Right lobe of liver (tissue), 6 donors: Measurements from ENCODE around the gene CPED1. TPM values are rescaled to one million over a fixed set of nuclear protein-coding genes. Genes with fewer than 3 reads are reported as not detected.
"Not testable (repeated sequence)": the region's sequence is repeated elsewhere in the genome, so short reads cannot be mapped to it uniquely, and the experiment has no call there.

Experiments used
- ATAC-seq, 4 donors: fragments of 200-7000 bp; cut with Tn5 transposase; one replicate each; pipeline ENCODE4 v1.9.1; 2020; ENCODE audit warnings: mild to moderate bottlenecking in 4 of 4, moderate library complexity in 4 of 4
- DNase-seq, 3 donors: peaks; one replicate each; pipeline ENCODE4 v3.0.0-alpha.2; 2020
- H3K27ac ChIP-seq, 3 donors: fragments of 200-600 bp; one replicate each; pipeline ENCODE4 v1.8.0; 2022
- H3K27me3 ChIP-seq, 2 donors: fragments of 200-600 bp; one replicate each; pipeline ENCODE4 v1.8.0; 2022
- H3K36me3 ChIP-seq, 4 donors: fragments of 200-600 bp; sonication (generic) in 1 of 4; one replicate each; pipeline versions ENCODE4 v1.5.1 to v1.8.0; 2017 to 2022; ENCODE audit warnings: control low read depth in 1 of 4
- H3K4me1 ChIP-seq, 4 donors: fragments of 200-600 bp; sonication (generic) in 1 of 4; one replicate each; pipeline versions ENCODE4 v1.5.1 to v1.8.0; 2017 to 2022; ENCODE audit warnings: control low read depth in 1 of 4
- H3K4me3 ChIP-seq, 3 donors: fragments of 200-600 bp; one replicate each; pipeline ENCODE4 v1.8.0; 2022
- H3K9me3 ChIP-seq, 4 donors: fragments of 200-600 bp; sonication (generic) in 1 of 4; one replicate each; pipeline versions ENCODE4 v1.5.1 to v1.8.0; 2017 to 2022; ENCODE audit warnings: control low read depth in 1 of 4
- POLR2A ChIP-seq: fragments of 450-650 bp; IDR thresholded peaks from one replicate; pipeline ENCODE4 v1.6.1; 2017; ENCODE audit warnings: antibody characterized with exemption, mild to moderate bottlenecking
- WGBS: methylation state at CpG from one replicate; pipeline ENCODE4 v1.1.6; 2018; ENCODE audit warnings: low coverage, low lambda C conversion rate; ENCODE audit not compliant: insufficient coverage; ENCODE audit errors: missing lambda C conversion rate; 5-methylcytosine and 5-hydroxymethylcytosine counted together
- intact Hi-C, 2 donors: fragments of 100-400 bp; cut with DNase I; formaldehyde crosslinking; loops; one replicate each; pipeline versions ENCODE4 v1.11.2 to v1.14.1; 2022
- total RNA-seq, 6 experiments: library from RNA; depleted of rRNA in 2 of 6; stranded (reverse); fragments of >200 nt in 2 of 6; fragmentation: NEBNext Ultra II Directional in 3 of 6; extraction: Animal tissue kit (Norgen Biotek cat#: 25700) in 3 of 6; gene quantifications; one replicate each; pipeline versions ENCODE4 v1.1.0 to v1.2.4, GENCODE V29; 2016 to 2023
- TF ChIP-seq, protein P1 (sequence below), 4 donors: fragments of 200-600 bp in 3 of 4; fragments of 450-650 bp in 1 of 4; IDR thresholded peaks; one replicate each; pipeline versions ENCODE4 v1.5.1 to v1.8.0; 2016 to 2022; ENCODE audit warnings: antibody characterized with exemption in 4 of 4, mild to moderate bottlenecking in 2 of 4
- donor health status: DM: no; HTN: yes; CAD: no.
- donor health status: DM: no; HTN: no; CAD: no.
- donor health status: DM: no; HTN: no; CAD: no.
- donor health status: DM: no; HTN: yes; CAD: no.
- donor health status: DM: no; HTN: yes; CAD: no.

Gene CPED1
- total RNA-seq, 6 experiments from 2014 or later, result 24.3 to 45.8 (median 34.9) TPM

DNA sequence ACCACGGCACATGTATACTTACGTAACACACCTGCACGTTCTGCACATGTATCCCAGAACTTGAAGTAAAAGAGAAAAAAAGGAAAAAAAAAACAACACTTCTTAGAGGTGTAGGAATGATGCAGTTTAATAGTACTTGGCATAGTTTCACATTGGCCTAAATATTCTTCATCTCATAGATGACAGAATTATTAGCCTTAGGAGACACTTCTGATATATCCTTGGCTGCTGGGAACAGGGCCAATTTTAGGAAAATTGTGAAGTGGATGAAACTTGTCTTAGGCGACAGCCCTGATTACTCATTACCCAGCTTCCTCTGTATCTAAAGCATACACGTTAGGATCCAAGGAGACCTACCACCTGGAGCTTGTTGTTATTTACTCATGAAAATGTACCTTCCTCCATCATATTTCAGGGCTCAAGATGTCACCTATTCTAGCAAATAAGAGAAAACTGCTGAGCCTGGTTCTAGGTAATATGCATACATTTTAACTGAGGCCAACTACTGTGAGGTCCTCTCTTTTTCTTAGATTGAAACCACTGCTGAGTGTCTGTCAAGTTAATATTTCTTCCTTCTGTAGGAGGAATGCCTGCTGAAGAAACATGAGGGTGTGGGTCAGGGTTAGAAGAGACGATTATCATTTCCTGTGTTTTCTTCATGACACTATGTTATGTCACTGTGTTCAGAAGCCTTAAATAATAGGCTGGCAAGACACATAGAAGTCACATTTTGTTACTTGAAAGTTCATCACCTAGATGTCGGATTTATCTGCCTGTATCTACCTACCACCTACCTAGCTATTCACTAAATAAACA is 44.3 kb downstream of the CPED1 start:
- intact Hi-C loops, result no loop called here
- DNase-seq (no peak), ATAC-seq (peak; percentile 29 to 48 (median 36))
- TF ChIP-seq POLR2A, result no peak
- TF ChIP-seq, protein P1, sequence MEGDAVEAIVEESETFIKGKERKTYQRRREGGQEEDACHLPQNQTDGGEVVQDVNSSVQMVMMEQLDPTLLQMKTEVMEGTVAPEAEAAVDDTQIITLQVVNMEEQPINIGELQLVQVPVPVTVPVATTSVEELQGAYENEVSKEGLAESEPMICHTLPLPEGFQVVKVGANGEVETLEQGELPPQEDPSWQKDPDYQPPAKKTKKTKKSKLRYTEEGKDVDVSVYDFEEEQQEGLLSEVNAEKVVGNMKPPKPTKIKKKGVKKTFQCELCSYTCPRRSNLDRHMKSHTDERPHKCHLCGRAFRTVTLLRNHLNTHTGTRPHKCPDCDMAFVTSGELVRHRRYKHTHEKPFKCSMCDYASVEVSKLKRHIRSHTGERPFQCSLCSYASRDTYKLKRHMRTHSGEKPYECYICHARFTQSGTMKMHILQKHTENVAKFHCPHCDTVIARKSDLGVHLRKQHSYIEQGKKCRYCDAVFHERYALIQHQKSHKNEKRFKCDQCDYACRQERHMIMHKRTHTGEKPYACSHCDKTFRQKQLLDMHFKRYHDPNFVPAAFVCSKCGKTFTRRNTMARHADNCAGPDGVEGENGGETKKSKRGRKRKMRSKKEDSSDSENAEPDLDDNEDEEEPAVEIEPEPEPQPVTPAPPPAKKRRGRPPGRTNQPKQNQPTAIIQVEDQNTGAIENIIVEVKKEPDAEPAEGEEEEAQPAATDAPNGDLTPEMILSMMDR (IDR thresholded peaks at IDR 0.05), result no peak
- Histone ChIP-seq H3K9me3 (no peaks in the 10 kb centered on the region), H3K4me3 (no peak overlapping the region), H3K27ac (no peak overlapping the region), H3K27me3 (no peaks in the 10 kb centered on the region), H3K4me1 (peaks cover 0 to 4% (median 0%) of the 10 kb centered on the region in 4 donors), H3K36me3 (no peaks in the 10 kb centered on the region)
- WGBS, result 60% methylated on average over 7 of the region's 7 CpGs

DNA sequence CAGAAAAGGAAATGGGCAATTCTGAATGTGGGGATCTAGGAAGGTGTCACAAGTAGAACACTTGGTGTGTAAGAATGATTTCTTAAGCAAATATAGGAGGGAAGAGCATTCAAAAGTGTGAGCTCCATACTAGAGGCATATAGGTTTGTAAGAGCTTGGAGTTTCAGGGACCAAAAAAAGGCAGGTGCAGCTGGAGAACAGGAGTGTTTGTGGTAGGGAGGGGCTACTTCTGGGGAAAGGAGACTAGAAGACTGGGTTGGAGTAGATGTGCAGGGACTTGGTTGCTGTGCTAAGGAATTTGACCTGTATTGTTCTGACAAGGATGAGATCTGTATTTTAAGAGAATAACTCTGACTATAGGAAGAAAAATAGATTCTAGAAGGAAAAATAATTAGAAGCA is 46.4 kb downstream of the CPED1 start:
- Histone ChIP-seq H3K9me3 (no peaks in the 10 kb centered on the region), H3K36me3 (no peaks in the 10 kb centered on the region), H3K27ac (no peak overlapping the region), H3K27me3 (no peaks in the 10 kb centered on the region), H3K4me1 (peaks cover 0 to 4% (median 0%) of the 10 kb centered on the region in 4 donors), H3K4me3 (no peak overlapping the region)
- DNase-seq, result no peak
- TF ChIP-seq, protein P1 (IDR thresholded peaks at IDR 0.05), result no peak
- intact Hi-C loops, result no loop called here
- ATAC-seq, result no peak

DNA sequence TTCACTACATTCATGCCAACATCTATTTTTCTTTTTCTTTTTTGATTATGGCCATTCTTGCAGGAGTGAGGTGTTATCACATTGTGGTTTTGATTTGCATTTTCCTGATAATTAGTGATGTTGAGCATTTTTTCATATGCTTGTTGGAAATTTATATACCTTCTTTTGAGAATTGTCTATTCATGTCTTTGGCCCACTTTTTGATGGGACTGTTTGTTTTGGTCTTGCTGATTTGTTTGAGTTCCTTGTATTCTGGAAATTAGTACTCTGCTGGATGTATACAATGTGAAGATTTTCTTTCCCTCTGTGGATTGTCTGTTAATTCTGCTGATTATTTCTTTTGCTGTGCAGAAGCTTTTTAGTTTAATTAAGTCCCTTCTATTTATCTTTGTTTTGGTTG is 48.3 kb downstream of the CPED1 start:
- H3K27ac ChIP-seq, intact Hi-C loops, ATAC-seq, H3K27me3 ChIP-seq, DNase-seq, H3K36me3 ChIP-seq, H3K4me3 ChIP-seq, H3K9me3 ChIP-seq, H3K4me1 ChIP-seq: not testable (repeated sequence)

DNA sequence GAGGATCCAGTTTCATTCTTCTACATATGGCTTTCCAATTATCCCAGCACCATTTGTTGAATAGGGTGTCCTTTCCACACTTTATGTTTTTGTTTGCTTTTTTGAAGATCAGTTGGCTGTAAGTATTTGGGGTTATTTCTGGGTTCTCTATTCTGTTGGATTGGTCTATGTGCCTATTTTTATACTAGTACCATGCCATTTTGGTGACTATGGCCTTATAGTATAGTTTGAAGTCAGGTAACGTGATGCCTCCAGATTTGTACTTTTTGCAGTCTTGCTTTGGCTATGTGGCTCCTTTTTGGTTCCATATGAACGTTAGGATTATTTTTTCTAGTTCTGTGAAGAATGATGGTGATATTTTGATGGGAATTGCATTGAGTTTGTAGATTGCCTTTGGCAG is 48.8 kb downstream of the CPED1 start:
- DNase-seq, ATAC-seq, H3K4me1 ChIP-seq, H3K9me3 ChIP-seq, H3K27ac ChIP-seq, H3K27me3 ChIP-seq, intact Hi-C loops, H3K4me3 ChIP-seq, H3K36me3 ChIP-seq: not testable (repeated sequence)
- 74% methylated on average over 2 of the region's 2 CpGs for WGBS

DNA sequence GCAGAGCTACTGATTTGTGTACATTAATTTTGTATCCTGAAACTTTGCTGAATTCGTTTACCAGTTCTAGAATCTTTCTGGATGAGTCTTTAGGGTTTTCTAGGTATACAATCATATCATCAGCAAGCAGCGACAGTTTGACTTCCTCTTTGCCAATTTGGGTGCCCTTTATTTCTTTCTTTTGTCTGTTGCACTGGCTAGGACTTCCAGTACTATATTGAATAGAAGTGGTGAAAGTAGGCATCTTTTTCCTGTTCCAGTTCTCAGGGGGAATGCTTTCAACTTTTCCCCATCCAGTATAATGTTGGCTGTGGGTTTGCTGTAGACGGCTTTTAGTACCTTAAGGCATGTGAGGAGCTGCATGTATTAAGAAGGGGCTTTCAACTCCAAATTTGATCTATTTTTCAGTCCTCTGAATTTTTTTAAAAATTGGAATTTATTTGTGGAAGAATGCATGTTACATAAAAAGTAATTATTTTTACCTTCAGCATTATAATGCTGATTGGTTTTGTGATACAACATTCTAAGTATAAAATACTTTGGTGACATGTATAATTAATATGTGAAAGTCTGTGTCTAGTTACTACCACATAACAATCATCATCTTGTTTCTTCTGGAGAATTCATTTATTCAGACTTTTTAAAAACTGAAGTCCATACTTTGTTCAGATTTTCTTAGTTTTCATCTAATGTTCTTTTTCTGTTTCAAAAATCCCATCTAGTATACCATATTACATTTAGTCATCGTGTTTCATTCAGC is 49.6 kb downstream of the CPED1 start:
- 69% methylated on average over 4 of the region's 4 CpGs for whole genome bisulfite sequencing

More for the DNA sequence above, 49.6 kb downstream of the CPED1 start:
- no peak for TF ChIP-seq POLR2A
- TF ChIP-seq, protein P1 (IDR thresholded peaks at IDR 0.05), result no peak
- Histone ChIP-seq H3K4me1 (no peaks in the 10 kb centered on the region), H3K27me3 (no peaks in the 10 kb centered on the region), H3K9me3 (no peaks in the 10 kb centered on the region), H3K36me3 (no peaks in the 10 kb centered on the region), H3K27ac (no peak overlapping the region), H3K4me3 (no peak overlapping the region)
- DNase-seq (no peak), ATAC-seq (no peak)
- intact Hi-C loops, result no loop called here
